Activated naive CD8-positive, alpha-beta T cell treated with anti-CD3 and anti-CD28 coated beads, Interleukin-2, amount 50 U/mL, for 24 hours (primary cell): ENCODE measurements around the gene OLFML2A.
"Not testable (repeated sequence)": the region's sequence is repeated elsewhere in the genome, so short reads cannot be mapped to it uniquely, and the experiment has no call there.

Experiments
- ATAC-seq: fragments of 150-1000 bp; cut with Tn5 transposase; one replicate; pipeline ENCODE4 v1.10.0; 2021
- DNase-seq: peaks from one replicate; pipeline ENCODE4 v3.0.0; 2021
- H3K27ac Mint-ChIP-seq: one replicate; pipeline ENCODE4 v1.8.0; 2021; ENCODE audit warnings: mild to moderate bottlenecking, mixed read lengths
- H3K27me3 Mint-ChIP-seq: one replicate; pipeline ENCODE4 v1.8.0; 2021; ENCODE audit warnings: mixed read lengths
- H3K36me3 Mint-ChIP-seq: one replicate; pipeline ENCODE4 v1.8.0; 2021; ENCODE audit warnings: low read depth, mixed read lengths
- H3K4me1 Mint-ChIP-seq: one replicate; pipeline ENCODE4 v1.8.0; 2021; ENCODE audit warnings: mixed read lengths
- H3K4me3 Mint-ChIP-seq: one replicate; pipeline ENCODE4 v1.8.0; 2021; ENCODE audit warnings: mild to moderate bottlenecking, moderate library complexity, mixed read lengths
- H3K9me3 Mint-ChIP-seq: one replicate; pipeline ENCODE4 v1.8.0; 2021; ENCODE audit warnings: mixed read lengths

OLFML2A gene

DNA sequence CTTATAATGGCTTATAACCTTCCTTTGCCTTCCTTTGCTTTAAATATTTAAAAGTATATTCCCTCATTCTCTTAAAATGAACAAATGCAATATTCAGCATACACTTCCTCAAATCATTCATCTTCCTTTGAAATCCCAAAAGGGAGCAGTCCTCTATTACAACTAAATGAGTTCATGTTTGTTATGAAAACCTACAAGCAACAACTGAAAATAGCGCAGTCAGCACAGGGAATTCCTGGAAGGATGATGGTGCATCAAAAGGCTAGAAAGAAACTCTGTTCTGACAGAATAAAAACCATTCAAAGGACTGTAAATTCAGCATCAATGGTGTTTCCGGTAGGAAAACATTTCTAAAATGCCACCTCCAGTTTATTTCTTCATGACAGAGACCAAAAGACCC is 9.1 kb upstream of the OLFML2A start:
- no peak for ATAC-seq
- peaks cover 24% of the 10 kb centered on the region for H3K4me1 Mint-ChIP-seq
- no peak overlapping the region for H3K27ac Mint-ChIP-seq
- H3K9me3 Mint-ChIP-seq, result no peaks in the 10 kb centered on the region
- no peak overlapping the region for H3K4me3 Mint-ChIP-seq
- no peak for DNase-seq
- no peaks in the 10 kb centered on the region for H3K36me3 Mint-ChIP-seq
- H3K27me3 Mint-ChIP-seq, result peaks cover 64% of the 10 kb centered on the region

GRCh38 chr9:124768334-124768733 is 8.6 kb upstream of the OLFML2A start:
- Mint-ChIP-seq H3K4me3 (no peak overlapping the region), H3K9me3 (no peaks in the 10 kb centered on the region), H3K27ac (no peak overlapping the region), H3K36me3 (no peaks in the 10 kb centered on the region), H3K27me3 (peaks cover 61% of the 10 kb centered on the region), H3K4me1 (peaks cover 24% of the 10 kb centered on the region)
- DNase-seq, result no peak
- ATAC-seq, result no peak

DNA sequence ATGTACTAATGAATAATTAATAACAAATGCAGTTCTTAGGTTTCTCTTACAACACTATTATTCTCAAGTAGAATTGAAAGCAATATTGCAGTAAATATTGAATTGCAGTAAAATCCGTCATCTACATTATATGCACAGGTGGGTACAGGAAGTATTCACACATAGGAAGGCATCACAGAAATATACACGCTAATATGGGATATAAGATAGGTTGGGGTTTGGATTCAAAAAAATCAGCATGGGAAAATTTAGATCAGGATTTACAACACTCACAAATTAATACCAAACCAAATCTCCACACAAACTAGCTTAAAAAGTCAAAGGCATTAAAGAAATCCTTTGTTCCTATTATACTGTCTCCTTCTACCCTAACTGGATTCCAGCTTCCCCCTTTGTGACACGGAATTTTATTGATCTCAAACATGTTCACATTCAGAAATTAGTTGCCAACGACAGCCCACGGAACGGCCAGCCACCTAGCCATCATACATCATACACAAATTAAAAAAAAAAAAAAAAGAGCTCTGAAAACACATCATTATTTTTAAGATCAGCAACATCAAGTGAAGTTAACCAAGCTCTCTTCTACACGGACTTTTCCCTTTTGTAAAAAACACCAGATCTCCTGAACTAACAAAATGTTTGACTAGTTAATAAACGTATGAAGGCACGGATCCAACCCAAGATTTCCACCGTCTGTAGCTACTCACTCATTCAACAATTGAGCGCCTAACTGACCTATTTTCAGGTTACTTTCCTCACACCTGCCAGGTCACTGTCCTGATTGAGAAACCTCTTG is 8.0 kb upstream of the OLFML2A start:
- H3K36me3 Mint-ChIP-seq, result no peaks in the 10 kb centered on the region
- peaks cover 61% of the 10 kb centered on the region for H3K27me3 Mint-ChIP-seq
- DNase-seq, result no peak
- H3K27ac Mint-ChIP-seq, result peak overlapping the region; percentile 4
- no peak for ATAC-seq
- no peaks in the 10 kb centered on the region for H3K9me3 Mint-ChIP-seq
- H3K4me1 Mint-ChIP-seq, result peaks cover 29% of the 10 kb centered on the region
- H3K4me3 Mint-ChIP-seq, result peak overlapping the region; percentile 86

DNA sequence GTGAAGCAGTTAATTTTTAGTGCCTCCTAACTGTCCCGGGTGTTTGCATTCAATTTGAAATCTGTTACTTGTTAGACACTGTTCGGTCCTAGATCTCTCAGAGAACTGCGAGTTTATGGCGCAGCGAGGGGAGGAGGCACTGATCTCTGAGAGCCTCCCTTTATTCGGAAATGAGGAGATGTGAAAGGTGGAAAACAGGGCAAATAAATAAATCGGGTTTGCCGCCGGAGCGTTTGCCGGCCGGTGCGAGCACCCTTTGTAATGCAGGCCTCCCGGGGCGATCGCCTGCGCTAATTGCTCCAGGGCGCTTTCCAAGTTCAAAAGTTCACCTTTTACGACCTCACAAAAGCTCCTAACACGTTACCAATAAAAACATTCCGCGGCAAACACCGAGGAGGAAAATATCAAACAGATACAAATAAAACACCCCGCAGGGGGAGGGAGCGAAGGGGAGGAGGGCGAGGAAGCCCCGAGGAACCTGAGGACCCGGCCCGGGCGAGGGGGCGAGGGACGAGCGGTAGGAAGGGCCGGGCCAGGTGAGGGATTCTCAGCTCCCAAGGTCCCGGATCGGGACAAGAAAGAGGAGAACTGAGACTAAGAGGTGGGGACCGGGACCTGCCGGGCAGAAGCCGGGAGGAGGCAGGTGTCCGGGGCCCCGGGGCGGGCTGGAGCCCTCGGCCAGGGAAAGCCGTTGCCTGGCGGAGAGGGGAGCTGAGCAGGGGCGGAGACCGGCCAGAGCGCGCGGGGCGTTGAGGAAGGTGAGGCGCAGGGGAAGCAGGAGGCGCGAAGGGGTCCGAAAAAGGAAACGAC is 7.2 kb upstream of the OLFML2A start:
- peaks cover 36% of the 10 kb centered on the region for H3K4me1 Mint-ChIP-seq
- peak; percentile 18 for DNase-seq

DNA sequence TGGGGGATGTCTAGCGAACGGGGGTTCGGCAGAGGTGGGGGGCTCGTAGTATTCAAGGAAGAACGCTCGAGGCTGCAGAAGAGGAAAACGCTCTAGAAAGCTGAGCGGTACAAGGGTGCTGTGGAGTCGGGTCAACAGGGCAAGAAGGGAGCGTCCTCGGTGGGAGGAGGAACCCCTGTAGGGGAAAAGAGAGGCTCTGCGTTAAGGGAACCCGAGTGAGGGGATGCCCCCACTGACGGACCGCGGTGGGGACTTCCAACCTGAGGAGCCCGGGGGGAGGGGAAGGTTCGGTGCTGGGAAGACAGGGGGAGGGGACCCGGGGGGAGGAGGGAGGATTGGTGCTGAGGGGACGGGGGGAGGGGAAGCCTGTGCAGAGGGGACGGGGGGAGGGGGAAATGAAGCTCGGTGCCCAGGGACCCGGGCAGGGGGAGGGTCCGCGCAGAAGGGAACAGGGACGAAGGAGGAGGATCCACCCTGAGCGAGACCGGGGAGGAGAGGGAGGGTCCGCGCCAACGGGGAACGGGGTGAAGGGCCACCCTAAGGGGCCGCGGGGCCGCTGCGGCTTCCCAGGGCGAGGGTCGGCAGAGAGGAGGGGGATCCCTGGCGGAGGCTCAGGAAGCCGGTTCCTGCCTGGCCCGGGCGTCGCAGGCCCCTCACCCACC is 6.4 kb upstream of the OLFML2A start:
- no peaks in the 10 kb centered on the region for H3K9me3 Mint-ChIP-seq
- peaks cover 36% of the 10 kb centered on the region for H3K4me1 Mint-ChIP-seq
- ATAC-seq (no peak), DNase-seq (peak; percentile 23)
- no peaks in the 10 kb centered on the region for H3K36me3 Mint-ChIP-seq
- peak overlapping the region; percentile 86 for H3K4me3 Mint-ChIP-seq
- peaks cover 66% of the 10 kb centered on the region for H3K27me3 Mint-ChIP-seq
- no peak overlapping the region for H3K27ac Mint-ChIP-seq

More for the DNA sequence above, 7.2 kb upstream of the OLFML2A start:
- ATAC-seq, result no peak
- Mint-ChIP-seq H3K4me3 (peak overlapping the region; percentile 86), H3K9me3 (no peaks in the 10 kb centered on the region), H3K36me3 (no peaks in the 10 kb centered on the region), H3K27me3 (peaks cover 63% of the 10 kb centered on the region), H3K27ac (peak overlapping the region; percentile 4)

DNA sequence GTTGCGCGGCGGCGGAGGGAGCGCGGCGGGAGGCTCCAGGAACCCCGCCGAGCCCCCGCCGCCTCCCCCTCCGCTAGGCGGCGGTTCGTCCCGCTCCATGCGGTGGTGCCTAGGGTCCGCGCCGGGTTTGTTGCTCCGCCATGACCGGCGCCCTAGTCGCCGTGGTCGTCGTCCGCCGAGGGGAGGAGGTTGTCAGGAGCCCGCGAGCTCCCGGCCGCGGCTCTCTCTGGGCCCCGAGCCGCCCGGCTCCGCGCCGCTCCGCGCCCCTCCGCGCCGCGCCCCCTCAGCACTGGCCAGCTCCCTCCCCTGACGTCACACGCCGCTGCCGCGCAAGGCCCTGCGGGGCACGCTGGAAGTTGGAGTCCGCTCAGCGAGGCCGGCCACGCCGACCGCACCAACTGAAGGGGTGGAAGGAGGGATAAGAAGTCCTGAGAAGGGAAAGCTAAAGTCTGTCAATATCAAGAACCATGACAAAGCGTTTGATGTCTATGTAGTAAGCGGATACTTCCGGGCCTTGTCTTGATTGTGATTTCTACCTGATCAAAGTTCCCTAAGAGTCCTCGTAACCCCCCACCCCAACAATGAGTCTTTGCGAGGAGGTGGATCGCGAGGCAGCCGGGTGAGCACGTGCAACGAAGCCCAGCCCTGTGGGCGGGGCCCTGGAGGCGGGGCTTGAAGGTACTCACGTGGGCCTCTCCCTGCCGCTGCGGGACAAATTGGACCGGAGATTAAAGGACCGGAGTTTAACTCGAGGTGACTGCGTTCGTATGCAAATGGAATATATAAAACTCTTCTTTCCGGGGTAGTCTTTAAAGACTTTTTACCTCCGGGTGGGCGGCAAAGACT is 5.7 kb upstream of the OLFML2A start, which contains the start of gene NR6A1:
Gene NR6A1 (minus strand): TSS at position 291 of the 846 bp plus-strand sequence.
- H3K9me3 Mint-ChIP-seq, result no peaks in the 10 kb centered on the region
- ATAC-seq (peak; percentile 93), DNase-seq (peak; percentile 94)
- no peaks in the 10 kb centered on the region for H3K36me3 Mint-ChIP-seq
- H3K27me3 Mint-ChIP-seq, result peaks cover 68% of the 10 kb centered on the region
- H3K4me3 Mint-ChIP-seq, result peak within 1 kb of the TSS; percentile 86
- peak within 1 kb of the TSS; percentile 92 for H3K27ac Mint-ChIP-seq
- peaks cover 42% of the 10 kb centered on the region for H3K4me1 Mint-ChIP-seq

GRCh38 chr9:124771867-124772679 is 4.9 kb upstream of the OLFML2A start:
- Mint-ChIP-seq H3K27me3 (peaks cover 65% of the 10 kb centered on the region), H3K9me3 (no peaks in the 10 kb centered on the region), H3K36me3 (no peaks in the 10 kb centered on the region), H3K4me1 (peaks cover 47% of the 10 kb centered on the region), H3K27ac (peak overlapping the region; percentile 92), H3K4me3 (peak overlapping the region; percentile 83)
- peak; percentile 60 for DNase-seq
- ATAC-seq, result no peak

DNA sequence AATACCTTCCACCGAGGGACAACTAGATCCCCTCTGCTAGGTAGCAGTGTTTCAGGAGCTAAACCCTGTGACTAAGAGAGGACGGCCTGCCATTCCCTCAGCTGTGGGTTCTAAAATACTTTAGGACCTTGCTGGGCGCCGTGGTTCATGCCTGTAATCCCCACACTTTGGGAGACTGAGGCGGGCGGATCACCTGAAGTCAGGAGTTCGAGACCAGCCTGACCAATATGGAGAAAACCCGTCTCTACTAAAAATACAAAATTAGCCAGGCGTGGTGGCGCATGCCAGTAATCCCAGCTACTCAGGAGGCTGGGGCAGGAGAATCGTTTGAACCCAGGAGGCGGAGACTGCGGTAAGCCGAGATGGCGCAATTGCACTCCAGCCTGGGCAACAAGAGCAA is 4.1 kb upstream of the OLFML2A start:
- not testable (repeated sequence) for H3K36me3 Mint-ChIP-seq, H3K9me3 Mint-ChIP-seq, H3K27ac Mint-ChIP-seq, DNase-seq, ATAC-seq
- Mint-ChIP-seq H3K4me1 (peaks cover 47% of the 10 kb centered on the region), H3K27me3 (peaks cover 62% of the 10 kb centered on the region), H3K4me3 (peak overlapping the region; percentile 83)

GRCh38 chr9:124773473-124774128 is 3.3 kb upstream of the OLFML2A start:
- H3K27me3 Mint-ChIP-seq, result peaks cover 55% of the 10 kb centered on the region

DNA sequence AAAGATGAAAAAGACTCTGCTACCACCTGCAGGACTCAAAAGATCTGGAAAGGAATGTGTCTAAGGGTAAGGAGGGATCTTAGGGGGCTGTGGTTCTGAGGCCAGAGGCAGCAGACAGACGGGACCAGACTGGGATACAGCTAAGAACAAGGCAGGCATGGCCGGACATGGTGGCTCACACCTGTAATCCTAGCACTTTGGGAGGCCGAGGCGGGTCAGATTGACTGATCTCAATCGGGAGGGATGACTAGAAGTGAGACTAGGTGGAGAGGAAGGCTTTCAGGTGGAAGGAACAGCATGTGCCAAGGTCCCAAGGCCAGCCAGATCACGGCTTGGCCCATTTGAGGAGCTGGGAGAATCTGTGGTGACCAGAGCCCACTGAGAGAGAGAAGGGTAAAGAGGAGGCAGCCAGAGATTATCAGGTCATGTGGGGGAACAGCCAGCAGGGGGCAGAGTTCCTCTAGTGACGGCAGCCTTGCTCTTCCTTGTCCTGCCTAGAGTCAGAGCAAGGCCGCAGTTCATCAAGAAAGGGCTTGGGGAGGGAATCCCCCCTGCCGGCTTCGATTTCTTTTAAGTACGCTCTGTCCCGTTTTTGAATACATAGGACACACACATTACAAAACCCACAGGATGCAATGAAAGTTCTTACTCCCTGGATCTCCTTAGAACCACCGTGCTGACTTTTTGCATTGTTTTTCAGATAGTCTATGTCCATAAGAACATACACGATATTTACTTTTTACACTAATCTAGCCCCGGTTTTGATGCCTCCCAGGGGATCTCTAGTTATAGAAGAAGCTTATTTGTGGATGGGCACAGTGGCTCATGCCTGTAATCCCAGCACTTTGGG is 2.6 kb upstream of the OLFML2A start:
- Mint-ChIP-seq H3K9me3 (no peaks in the 10 kb centered on the region), H3K36me3 (no peaks in the 10 kb centered on the region), H3K4me3 (no peak overlapping the region), H3K4me1 (peaks cover 43% of the 10 kb centered on the region), H3K27me3 (peaks cover 48% of the 10 kb centered on the region), H3K27ac (no peak overlapping the region)
- DNase-seq (peak; percentile 90), ATAC-seq (no peak)

More at GRCh38 chr9:124773473-124774128, 3.3 kb upstream of the OLFML2A start:
- ATAC-seq, result no peak
- no peak overlapping the region for H3K27ac Mint-ChIP-seq
- no peak overlapping the region for H3K4me3 Mint-ChIP-seq
- H3K36me3 Mint-ChIP-seq, result no peaks in the 10 kb centered on the region
- H3K9me3 Mint-ChIP-seq, result no peaks in the 10 kb centered on the region
- no peak for DNase-seq
- peaks cover 47% of the 10 kb centered on the region for H3K4me1 Mint-ChIP-seq

GRCh38 chr9:124776618-124776953 is 347 bp upstream of the OLFML2A start:
- Mint-ChIP-seq H3K27ac (no peak overlapping the region), H3K36me3 (no peaks in the 10 kb centered on the region), H3K4me1 (peaks cover 30% of the 10 kb centered on the region), H3K9me3 (no peaks in the 10 kb centered on the region), H3K27me3 (peaks cover 39% of the 10 kb centered on the region), H3K4me3 (peak overlapping the region; percentile 68)
- ATAC-seq (no peak), DNase-seq (no peak)

- ATAC-seq (no peak), DNase-seq (no peak)
- H3K27me3 Mint-ChIP-seq, result peaks cover 27% of the 10 kb centered on the region
- H3K4me3 Mint-ChIP-seq, result no peak overlapping the region
- H3K9me3 Mint-ChIP-seq, result no peaks in the 10 kb centered on the region
- H3K27ac Mint-ChIP-seq, result no peak overlapping the region
- no peaks in the 10 kb centered on the region for H3K36me3 Mint-ChIP-seq
- H3K4me1 Mint-ChIP-seq, result peaks cover 20% of the 10 kb centered on the region
Measured at GRCh38 chr9:124778575-124779367, 1.8 kb downstream of the OLFML2A start.
